ENCODE results near the gene RMND1.
"Not testable (repeated sequence)": the region's sequence is repeated elsewhere in the genome, so short reads cannot be mapped to it uniquely, and the experiment has no call there.

The RMND1 gene

DNA sequence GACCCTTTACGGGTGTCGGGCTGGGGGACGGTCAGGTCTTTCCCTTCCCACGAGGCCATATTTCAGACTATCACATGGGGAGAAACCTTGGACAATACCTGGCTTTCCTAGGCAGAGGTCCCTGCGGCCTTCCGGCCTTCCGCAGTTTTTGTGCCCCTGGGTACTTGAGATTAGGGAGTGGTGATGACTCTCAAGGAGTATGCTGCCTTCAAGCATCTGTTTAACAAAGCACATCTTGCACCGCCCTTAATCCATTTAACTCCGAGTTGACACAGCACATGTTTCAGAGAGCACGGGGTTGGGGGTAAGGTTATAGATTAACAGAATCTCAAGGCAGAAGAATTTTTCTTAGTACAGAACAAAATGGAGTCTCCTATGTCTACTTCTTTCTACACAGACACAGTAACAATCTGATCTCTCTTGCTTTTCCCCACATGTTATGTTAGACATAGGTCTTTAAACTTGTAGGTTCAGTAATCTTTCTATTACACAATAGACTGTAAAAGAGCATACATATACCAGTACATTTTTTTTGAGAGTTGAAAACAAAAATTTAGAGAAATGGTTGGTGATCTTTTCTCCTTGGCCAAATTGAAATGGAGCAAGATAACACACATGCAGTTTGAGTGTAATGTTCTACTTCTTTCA, 3.9 kb upstream of the RMND1 start:
- not testable (repeated sequence) for DNase-seq

GRCh38 chr6:151452750-151453427, 963 bp upstream of the RMND1 start:
- DNase-seq, result peak; percentile 26
- in situ Hi-C loops (cut with MboI; ENCODE audit: low pct_unique_long_range_greater_than_20kb, low sequenced_read_pairs), result no loop called here

More for the DNA sequence above, 3.9 kb upstream of the RMND1 start:
- in situ Hi-C loops (cut with MboI; ENCODE audit: low pct_unique_long_range_greater_than_20kb, low sequenced_read_pairs), result not testable (repeated sequence)

- in situ Hi-C loops (cut with MboI; ENCODE audit: low pct_unique_long_range_greater_than_20kb, low sequenced_read_pairs), result no loop called here
- DNase-seq, result no peak
Measured at GRCh38 chr6:151451417-151451949, 443 bp downstream of the RMND1 start.

DNA sequence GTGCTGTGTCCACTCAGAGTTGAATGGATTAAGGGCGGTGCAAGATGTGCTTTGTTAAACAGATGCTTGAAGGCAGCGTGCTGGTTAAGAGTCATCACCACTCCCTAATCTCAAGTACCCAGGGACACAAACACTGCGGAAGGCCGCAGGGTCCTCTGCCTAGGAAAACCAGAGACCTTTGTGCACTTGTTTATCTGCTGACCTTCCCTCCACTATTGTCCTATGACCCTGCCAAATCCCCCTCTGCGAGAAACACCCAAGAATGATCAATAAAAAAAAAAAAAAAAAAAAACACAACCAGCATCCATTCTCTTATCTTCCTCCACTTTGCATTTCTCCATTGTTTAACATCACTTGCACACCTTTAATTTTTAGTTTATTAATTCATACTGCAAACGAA, 998 bp downstream of the RMND1 start:
- in situ Hi-C loops (cut with MboI; ENCODE audit: low pct_unique_long_range_greater_than_20kb, low sequenced_read_pairs); DNase-seq: not testable (repeated sequence)

- DNase-seq, result no peak
- in situ Hi-C loops (cut with MboI; ENCODE audit: low pct_unique_long_range_greater_than_20kb, low sequenced_read_pairs), result no loop called here
Measured at GRCh38 chr6:151448623-151449022, 3.3 kb downstream of the RMND1 start.

GRCh38 chr6:151447237-151447636, 4.7 kb downstream of the RMND1 start:
- no peak for DNase-seq
- in situ Hi-C loops (cut with MboI; ENCODE audit: low pct_unique_long_range_greater_than_20kb, low sequenced_read_pairs), result no loop called here

- in situ Hi-C loops (cut with MboI; ENCODE audit: low pct_unique_long_range_greater_than_20kb, low sequenced_read_pairs), result no loop called here
- DNase-seq, result no peak
Measured at GRCh38 chr6:151445482-151445881, 6.4 kb downstream of the RMND1 start.

DNA sequence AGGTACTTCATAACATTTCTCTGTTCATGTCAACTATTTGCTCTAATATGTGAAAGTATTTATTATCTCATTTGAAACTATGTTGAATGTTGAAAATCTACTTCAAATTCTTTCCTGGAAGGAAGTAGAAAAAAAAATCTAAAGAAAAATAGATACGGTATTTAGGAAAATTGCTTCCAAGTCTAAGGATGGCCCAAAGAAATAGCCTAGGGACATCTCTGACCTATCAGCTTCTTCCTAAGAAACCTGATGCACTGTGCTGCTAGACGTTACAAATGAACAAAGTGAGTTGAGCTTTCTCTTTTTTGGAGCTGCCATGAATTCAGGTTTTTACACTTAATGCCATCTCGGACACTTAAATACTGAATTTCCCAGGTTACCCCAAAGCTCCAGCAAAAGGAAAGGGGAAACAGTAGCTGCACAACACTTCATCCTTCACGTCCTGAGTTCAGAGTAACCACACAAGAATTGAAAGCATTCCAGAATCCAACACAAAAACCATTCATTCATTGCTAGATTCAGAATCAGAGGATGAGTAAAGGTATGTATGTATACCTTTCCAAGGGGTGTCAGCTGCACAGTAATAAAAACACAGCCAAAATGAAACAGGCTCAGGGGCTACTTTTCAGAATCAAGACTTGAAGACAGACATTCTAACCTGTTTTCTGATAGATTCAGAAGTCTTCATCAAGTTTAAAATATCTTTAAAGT, 7.9 kb downstream of the RMND1 start:
- in situ Hi-C loops (cut with MboI; ENCODE audit: low pct_unique_long_range_greater_than_20kb, low sequenced_read_pairs), result no loop called here
- DNase-seq, result no peak

- DNase-seq, result no peak
- in situ Hi-C loops (cut with MboI; ENCODE audit: low pct_unique_long_range_greater_than_20kb, low sequenced_read_pairs), result no loop called here
Measured at GRCh38 chr6:151443454-151443853, 8.5 kb downstream of the RMND1 start.

DNA sequence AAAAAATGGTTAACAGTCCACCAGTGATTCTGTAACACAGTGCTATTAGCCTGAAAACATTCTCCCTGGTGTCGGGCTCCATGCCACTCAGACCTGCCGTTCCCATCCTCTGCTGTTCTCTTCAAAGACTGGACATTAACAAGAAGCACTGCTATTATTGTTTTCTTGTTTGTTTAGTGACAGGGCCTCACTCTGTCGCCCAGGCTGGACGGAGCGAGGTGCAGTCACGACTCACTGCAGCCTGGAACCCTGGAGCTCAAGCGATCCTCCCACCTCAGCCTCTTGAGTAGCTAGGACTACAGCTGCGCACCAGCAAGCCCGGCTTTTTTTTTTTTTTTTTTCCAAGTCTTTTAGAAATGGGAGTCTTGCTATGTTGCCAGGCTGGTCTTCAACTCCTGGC, 9.6 kb downstream of the RMND1 start:
- in situ Hi-C loops (cut with MboI; ENCODE audit: low pct_unique_long_range_greater_than_20kb, low sequenced_read_pairs), result no loop called here
- no peak for DNase-seq

- in situ Hi-C loops (cut with MboI; ENCODE audit: low pct_unique_long_range_greater_than_20kb, low sequenced_read_pairs), result no loop called here
Measured at GRCh38 chr6:151441390-151442166, 10.3 kb downstream of the RMND1 start.

GRCh38 chr6:151440930-151441329, 11.0 kb downstream of the RMND1 start:
- peak; percentile 58 for DNase-seq
- in situ Hi-C loops (cut with MboI; ENCODE audit: low pct_unique_long_range_greater_than_20kb, low sequenced_read_pairs), result no loop called here

More at GRCh38 chr6:151441390-151442166, 10.3 kb downstream of the RMND1 start:
- no peak for DNase-seq

- in situ Hi-C loops (cut with MboI; ENCODE audit: low pct_unique_long_range_greater_than_20kb, low sequenced_read_pairs), result no loop called here
- no peak for DNase-seq
Measured at GRCh38 chr6:151440498-151440897, 11.4 kb downstream of the RMND1 start.

DNA sequence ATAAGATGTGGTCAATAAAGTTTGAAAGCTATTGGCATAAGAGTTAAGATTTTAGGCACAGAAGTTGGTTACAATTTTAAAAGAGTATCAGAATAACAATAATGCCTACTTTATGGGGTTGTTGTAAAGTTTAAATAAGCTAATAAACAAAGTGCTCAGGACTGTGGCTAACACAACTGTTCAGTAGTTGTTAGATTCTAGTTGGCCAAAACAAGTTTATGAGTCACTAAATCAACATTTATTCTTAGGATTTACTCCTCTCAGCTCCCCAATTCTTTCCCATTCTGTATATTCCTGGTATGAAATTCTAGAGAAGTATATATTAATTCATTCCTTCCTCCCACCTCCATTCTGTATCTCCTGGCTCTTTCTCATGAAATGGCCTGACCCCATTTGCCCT, 14.5 kb downstream of the RMND1 start:
- in situ Hi-C loops (cut with MboI; ENCODE audit: low pct_unique_long_range_greater_than_20kb, low sequenced_read_pairs), result no loop called here
- DNase-seq, result no peak

DNA sequence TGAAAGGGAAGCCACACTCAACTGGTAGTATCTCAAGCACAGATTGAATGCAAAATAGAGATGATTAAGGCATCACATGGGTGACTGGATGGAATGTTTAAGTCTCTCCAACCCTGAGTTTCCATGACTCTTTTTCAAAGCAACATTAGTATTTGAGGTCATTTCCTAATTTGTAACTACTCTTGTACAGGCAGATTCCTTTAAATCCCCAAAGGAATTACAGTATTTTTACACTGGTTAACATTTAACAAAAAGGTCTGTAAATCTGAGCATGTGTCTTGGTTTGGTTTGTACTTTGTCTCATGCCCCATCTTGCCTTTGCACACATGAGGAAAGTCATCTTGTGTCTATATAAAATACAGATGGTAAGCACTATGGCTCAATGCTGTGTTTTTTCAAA, 15.1 kb downstream of the RMND1 start:
- in situ Hi-C loops (cut with MboI; ENCODE audit: low pct_unique_long_range_greater_than_20kb, low sequenced_read_pairs), result no loop called here
- DNase-seq, result no peak

- in situ Hi-C loops (cut with MboI; ENCODE audit: low pct_unique_long_range_greater_than_20kb, low sequenced_read_pairs), result no loop called here
- no peak for DNase-seq
Measured at GRCh38 chr6:151436300-151436699, 15.6 kb downstream of the RMND1 start.

DNA sequence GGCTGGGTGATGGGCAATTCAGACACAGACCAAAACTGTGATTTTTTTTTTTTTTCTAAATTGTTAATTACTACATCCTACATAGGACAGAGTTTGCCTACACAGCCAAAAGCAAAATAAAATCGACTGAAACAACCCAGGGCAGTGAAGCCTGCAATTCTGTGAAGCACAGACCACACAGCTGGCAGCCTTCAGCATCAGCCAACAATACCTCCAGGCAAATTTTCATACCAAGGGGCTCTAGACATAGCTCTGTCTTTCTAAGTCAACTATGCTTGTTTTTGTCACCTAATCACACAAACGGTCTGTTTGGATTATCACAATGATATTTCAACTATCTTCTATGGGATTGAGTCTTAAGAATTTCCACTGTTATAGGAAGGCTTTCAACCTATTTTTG, 17.6 kb downstream of the RMND1 start:
- no peak for DNase-seq
- in situ Hi-C loops (cut with MboI; ENCODE audit: low pct_unique_long_range_greater_than_20kb, low sequenced_read_pairs), result no loop called here

DNA sequence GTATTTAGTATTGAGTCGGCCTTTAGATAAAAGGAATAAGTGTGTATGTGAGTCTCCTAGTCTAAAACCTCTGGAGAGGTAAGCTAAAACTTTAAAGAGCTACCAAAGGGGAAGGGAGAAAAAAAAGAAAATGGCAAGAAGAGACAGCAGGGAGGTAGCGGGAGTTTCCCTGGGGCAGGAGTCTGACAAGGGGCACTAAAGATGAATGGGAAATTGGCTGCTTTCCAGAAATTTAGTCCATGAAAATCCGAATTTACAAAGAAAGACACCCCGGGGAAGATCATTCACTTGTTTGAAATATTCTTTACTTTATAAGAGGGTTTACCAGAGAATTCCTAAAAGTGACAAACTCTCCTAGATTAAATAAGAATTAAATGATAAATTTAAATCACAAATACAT, 19.3 kb downstream of the RMND1 start:
- no peak for DNase-seq
- in situ Hi-C loops (cut with MboI; ENCODE audit: low pct_unique_long_range_greater_than_20kb, low sequenced_read_pairs), result no loop called here

DNA sequence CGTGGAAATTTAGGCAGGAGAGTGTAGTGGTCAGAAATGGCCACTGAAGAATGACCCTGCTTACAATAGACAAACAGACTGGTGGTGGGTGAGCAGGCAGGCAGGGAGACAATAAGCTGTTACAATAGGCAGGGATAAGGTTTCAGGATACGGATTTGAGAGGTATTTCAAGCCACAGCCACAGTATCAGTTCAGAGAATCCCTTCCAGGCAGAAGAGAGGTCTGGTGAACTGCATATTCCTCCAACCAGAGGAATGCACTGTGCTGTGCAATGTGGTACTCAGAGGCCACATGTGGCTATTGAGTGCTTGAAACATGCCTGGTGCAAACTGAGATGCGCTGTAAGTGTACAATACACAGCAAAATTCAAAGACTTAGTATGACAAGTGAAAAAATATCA, 20.6 kb downstream of the RMND1 start:
- no peak for DNase-seq
- in situ Hi-C loops (cut with MboI; ENCODE audit: low pct_unique_long_range_greater_than_20kb, low sequenced_read_pairs), result no loop called here

Measured in KBM-7 (cell line).